Thyroid gland (tissue), 4 donors: ENCODE data around the gene C10orf90. TPM values are rescaled to one million over a fixed set of nuclear protein-coding genes. Genes with fewer than 3 reads are reported as not detected.
"Not testable (repeated sequence)": the region's sequence is repeated elsewhere in the genome, so short reads cannot be mapped to it uniquely, and the experiment has no call there.

Experiments used
- DNase-seq, 2 donors: peaks; one replicate each; pipeline ENCODE4 v3.0.0-alpha.2; 2019
- H3K27ac ChIP-seq, 3 donors: fragments of 200-600 bp; sonication (generic); 1 replicate in 2 of 3; 2 replicates in 1 of 3; pipeline ENCODE4 v1.5.1; 2016 to 2019; ENCODE audit warnings: mild to moderate bottlenecking in 1 of 3, moderate library complexity in 1 of 3
- H3K27me3 ChIP-seq: fragments of 200-600 bp; sonication (generic); one replicate; pipeline ENCODE4 v1.5.1; 2019
- H3K36me3 ChIP-seq, 2 donors: fragments of 200-600 bp; sonication (generic); one replicate each; pipeline ENCODE4 v1.5.1; 2016 to 2019
- H3K4me1 ChIP-seq, 2 donors: fragments of 200-600 bp; sonication (generic); one replicate each; pipeline ENCODE4 v1.5.1; 2017 to 2019
- H3K4me3 ChIP-seq, 3 donors: fragments of 200-600 bp; sonication (generic); replicated peaks in 1 of 3; 1 replicate in 2 of 3; 2 replicates in 1 of 3; pipeline ENCODE4 v1.5.1; 2016; ENCODE audit warnings: mild to moderate bottlenecking in 1 of 3
- H3K9me3 ChIP-seq: fragments of 200-600 bp; sonication (generic); one replicate; pipeline ENCODE4 v1.5.1; 2017
- CTCF ChIP-seq, 6 experiments: fragments of 200-600 bp in 3 of 6; fragments of 450-650 bp in 3 of 6; sonication (generic) in 3 of 6; IDR thresholded peaks; one replicate each; pipeline ENCODE4 v1.5.1; 2016 to 2019; ENCODE audit warnings: antibody characterized with exemption in 6 of 6, mild to moderate bottlenecking in 2 of 6, inconsistent platforms in 1 of 6, moderate library complexity in 1 of 6
- POLR2A ChIP-seq, 2 donors: fragments of 450-650 bp; IDR thresholded peaks; one replicate each; pipeline ENCODE4 v1.6.1; 2017; ENCODE audit warnings: antibody characterized with exemption in 2 of 2, mild to moderate bottlenecking in 2 of 2, moderate library complexity in 1 of 2
- WGBS, 2 donors: methylation state at CpG; one replicate each; pipeline ENCODE4 v1.1.5; 2017; 5-methylcytosine and 5-hydroxymethylcytosine counted together
- intact Hi-C: fragments of 100-400 bp; cut with DNase I; formaldehyde crosslinking; loops from one replicate; pipeline ENCODE4 v1.15.1; 2023
- total RNA-seq, 4 donors: library from RNA; depleted of rRNA; stranded (reverse); fragments of >200 nt; gene quantifications; one replicate each; pipeline ENCODE4 v1.2.3, GENCODE V29; 2016

C10orf90 gene
- total RNA-seq, 4 donors from 2014 or later, result 0.45 to 5.1 (median 2.0) TPM

- TF ChIP-seq POLR2A (IDR thresholded peaks at IDR 0.05) (no peak), CTCF (IDR thresholded peaks at IDR 0.05) (no peak)
- H3K27me3 ChIP-seq, result no peaks in the 10 kb centered on the region
- WGBS, 2 donors, result 71 to 94% methylated on average over 2 to 3 of the region's 3 CpGs
- no peak overlapping the region for H3K27ac ChIP-seq
- H3K36me3 ChIP-seq, result no peaks in the 10 kb centered on the region
- no peaks in the 10 kb centered on the region for H3K9me3 ChIP-seq
- no peak overlapping the region for H3K4me3 ChIP-seq
- no peaks in the 10 kb centered on the region for H3K4me1 ChIP-seq
- intact Hi-C loops, result no loop called here
- DNase-seq, result no peak
Measured at GRCh38 chr10:126563361-126563760, 107.1 kb downstream of the C10orf90 start.

- Histone ChIP-seq H3K9me3 (no peaks in the 10 kb centered on the region), H3K27ac (no peak overlapping the region), H3K36me3 (no peaks in the 10 kb centered on the region), H3K27me3 (no peaks in the 10 kb centered on the region), H3K4me1 (no peaks in the 10 kb centered on the region), H3K4me3 (no peak overlapping the region)
- DNase-seq, result peak in 1 of 2 donors; percentile 3
- intact Hi-C loops, result no loop called here
- 69% methylated on average over 12 to 13 of the region's 13 CpGs for WGBS, 2 donors
- no peak for TF ChIP-seq CTCF (IDR thresholded peaks at IDR 0.05)
- no peak for TF ChIP-seq POLR2A (IDR thresholded peaks at IDR 0.05)
Measured at GRCh38 chr10:126561921-126562680, 108.4 kb downstream of the C10orf90 start.

- intact Hi-C loops, result no loop called here
- TF ChIP-seq POLR2A (IDR thresholded peaks at IDR 0.05), result no peak
- H3K27ac ChIP-seq, result no peak overlapping the region
- no peaks in the 10 kb centered on the region for H3K27me3 ChIP-seq
- DNase-seq, result no peak
- 37 to 42% methylated on average over 10 of the region's 10 CpGs for WGBS, 2 donors
- no peak overlapping the region for H3K4me3 ChIP-seq
- H3K9me3 ChIP-seq, result no peaks in the 10 kb centered on the region
- no peaks in the 10 kb centered on the region for H3K36me3 ChIP-seq
- no peaks in the 10 kb centered on the region for H3K4me1 ChIP-seq
Measured at GRCh38 chr10:126561294-126561920, 109.1 kb downstream of the C10orf90 start.

GRCh38 chr10:126558881-126559280 lies 111.6 kb downstream of the C10orf90 start:
- H3K9me3 ChIP-seq, result no peaks in the 10 kb centered on the region
- intact Hi-C loops, result no loop called here
- WGBS, 2 donors, result 27 to 41% methylated on average over 1 of the region's 1 CpG

GRCh38 chr10:126551202-126551601 lies 119.3 kb downstream of the C10orf90 start:
- H3K4me3 ChIP-seq, result no peak overlapping the region
- intact Hi-C loops, result no loop called here
- no peak for DNase-seq
- H3K36me3 ChIP-seq, result no peaks in the 10 kb centered on the region
- no peaks in the 10 kb centered on the region for H3K9me3 ChIP-seq
- no peaks in the 10 kb centered on the region for H3K27me3 ChIP-seq
- no peak overlapping the region for H3K27ac ChIP-seq
- TF ChIP-seq POLR2A (IDR thresholded peaks at IDR 0.05) (no peak), CTCF (IDR thresholded peaks at IDR 0.05) (no peak)
- no peaks in the 10 kb centered on the region for H3K4me1 ChIP-seq

More at GRCh38 chr10:126558881-126559280, 111.6 kb downstream of the C10orf90 start:
- no peaks in the 10 kb centered on the region for H3K36me3 ChIP-seq
- DNase-seq, result no peak
- no peaks in the 10 kb centered on the region for H3K4me1 ChIP-seq
- TF ChIP-seq POLR2A (IDR thresholded peaks at IDR 0.05), result no peak
- no peak for TF ChIP-seq CTCF (IDR thresholded peaks at IDR 0.05)
- no peak overlapping the region for H3K27ac ChIP-seq
- no peak overlapping the region for H3K4me3 ChIP-seq
- H3K27me3 ChIP-seq, result no peaks in the 10 kb centered on the region

GRCh38 chr10:126550586-126550985 lies 119.9 kb downstream of the C10orf90 start:
- DNase-seq, H3K9me3 ChIP-seq, intact Hi-C loops, H3K27ac ChIP-seq, H3K36me3 ChIP-seq, H3K4me1 ChIP-seq, H3K27me3 ChIP-seq, H3K4me3 ChIP-seq: not testable (repeated sequence)
- 72 to 90% methylated on average over 4 of the region's 4 CpGs for WGBS, 2 donors
